LoVo (cell line): Measurements from ENCODE around the gene S100A2.

ENCODE experiments used
- DNase-seq: peaks from one replicate; pipeline ENCODE4 v3.0.0-alpha.2; 2016; ENCODE audit warnings: low spot score

S100A2 gene

DNA sequence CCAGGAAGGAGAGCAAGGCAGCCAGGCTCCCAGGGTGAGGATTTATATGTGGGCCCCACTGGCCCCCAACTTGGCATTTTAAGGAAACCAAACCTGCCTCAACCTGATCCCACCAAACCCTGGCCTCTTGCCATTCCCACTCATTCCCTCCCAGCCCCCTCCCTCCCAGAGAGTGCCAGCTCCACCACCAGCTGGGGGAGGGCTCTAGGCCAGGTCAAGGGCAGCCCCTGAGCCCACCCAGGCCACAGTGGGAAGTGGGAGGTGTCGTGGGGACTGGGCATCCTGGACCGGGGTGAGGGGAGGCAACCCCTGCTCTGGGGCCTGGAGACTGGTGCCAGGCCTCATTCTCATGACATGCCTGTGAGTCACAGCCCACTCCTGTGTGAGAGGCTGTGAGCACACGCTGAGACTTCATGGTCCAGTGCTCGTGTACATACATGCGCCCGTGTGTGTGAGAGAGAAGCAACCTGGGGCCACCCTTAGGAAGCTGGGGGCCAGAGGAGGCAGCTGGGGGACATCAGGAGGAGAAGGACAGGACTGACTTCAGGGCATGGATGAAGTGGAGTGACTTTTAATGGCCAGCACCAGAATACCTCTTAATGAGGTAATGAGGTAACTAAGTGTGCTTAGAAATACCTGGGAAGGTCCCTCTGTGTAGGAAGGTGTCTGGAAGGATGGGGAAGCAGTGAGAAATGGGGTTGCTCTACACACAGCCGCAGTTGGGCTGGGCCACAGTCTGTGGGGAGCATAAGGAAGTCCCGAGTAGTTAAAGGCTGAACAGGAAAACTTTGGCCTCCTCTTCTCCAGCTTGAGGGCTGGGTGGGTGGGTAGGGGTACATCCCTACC is at the start of gene S100A2:
TSS of gene S100A2 (minus strand) at position 316 of the 846 bp plus-strand sequence. CDS start 1,967 bp downstream, outside the sequence.
- DNase-seq, result peak; percentile 87

DNA sequence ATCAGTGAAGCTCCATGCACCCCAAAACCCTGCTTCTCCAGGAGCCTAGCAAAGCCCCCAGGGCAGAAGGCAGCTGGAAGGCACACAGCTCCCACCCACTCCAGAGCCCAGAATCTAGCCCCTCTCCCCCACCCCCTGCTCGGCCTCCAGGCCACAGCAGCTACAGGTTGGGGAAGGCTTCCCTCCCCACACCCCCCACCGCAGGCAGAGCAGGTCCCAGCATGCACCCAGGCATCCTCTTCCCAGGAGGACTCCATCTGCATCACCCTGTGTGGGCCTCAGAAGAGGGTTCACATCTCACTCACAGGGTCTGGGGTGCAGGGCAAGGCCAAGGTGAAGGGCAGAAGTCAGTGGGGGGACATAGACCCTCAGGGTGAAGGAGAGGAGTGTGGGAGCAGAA is 49.8 kb upstream of the S100A2 start:
- no peak for DNase-seq

DNA sequence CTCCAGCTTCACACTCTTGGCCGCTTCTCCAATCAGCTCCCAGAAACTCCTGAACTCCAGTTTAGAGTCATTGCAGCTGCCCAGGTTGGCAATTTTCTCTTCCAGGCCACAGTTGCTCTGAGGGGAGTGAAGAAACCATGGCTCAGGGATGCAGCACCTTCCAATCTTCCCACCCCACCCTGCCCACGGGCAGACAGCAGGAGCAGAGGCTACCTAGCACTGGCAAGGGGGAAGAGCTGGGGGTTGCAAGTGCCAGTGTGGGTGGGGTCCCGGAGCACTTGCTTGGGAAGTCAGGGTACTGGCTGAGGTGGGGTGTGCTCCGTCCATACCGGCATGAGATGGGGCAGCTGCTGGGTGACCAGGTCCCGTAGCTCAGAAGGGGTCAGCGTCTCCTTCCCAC is 49.3 kb upstream of the S100A2 start:
- DNase-seq, result no peak

DNA sequence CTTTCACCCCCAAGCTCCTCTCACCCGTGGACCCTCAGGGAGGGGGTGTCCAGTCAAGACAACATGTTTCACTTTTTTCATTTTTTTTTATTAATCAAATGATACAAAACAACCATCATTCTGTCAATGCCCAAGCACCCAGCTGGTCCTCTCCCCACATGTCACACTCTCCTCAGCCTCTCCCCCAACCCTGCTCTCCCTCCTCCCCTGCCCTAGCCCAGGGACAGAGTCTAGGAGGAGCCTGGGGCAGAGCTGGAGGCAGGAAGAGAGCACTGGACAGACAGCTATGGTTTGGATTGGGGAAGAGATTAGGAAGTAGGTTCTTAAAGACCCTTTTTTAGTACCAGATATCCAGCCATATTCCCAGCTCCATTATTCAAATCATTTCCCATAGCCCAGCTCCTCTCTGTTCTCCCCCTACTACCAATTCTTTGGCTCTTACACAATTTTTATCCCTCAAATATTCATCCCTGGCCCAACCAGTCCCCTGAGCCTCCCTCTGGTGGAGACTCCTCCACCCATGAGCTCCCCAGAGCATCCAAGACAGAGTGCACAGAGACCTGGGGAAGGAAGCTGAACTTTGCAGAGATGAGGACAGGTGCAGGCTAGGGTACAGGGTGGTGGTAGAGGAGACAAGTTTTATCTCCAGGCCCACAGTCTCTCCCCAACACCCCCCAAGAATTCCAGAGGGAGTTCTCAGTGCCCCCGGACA is 48.7 kb upstream of the S100A2 start:
- no peak for DNase-seq

DNA sequence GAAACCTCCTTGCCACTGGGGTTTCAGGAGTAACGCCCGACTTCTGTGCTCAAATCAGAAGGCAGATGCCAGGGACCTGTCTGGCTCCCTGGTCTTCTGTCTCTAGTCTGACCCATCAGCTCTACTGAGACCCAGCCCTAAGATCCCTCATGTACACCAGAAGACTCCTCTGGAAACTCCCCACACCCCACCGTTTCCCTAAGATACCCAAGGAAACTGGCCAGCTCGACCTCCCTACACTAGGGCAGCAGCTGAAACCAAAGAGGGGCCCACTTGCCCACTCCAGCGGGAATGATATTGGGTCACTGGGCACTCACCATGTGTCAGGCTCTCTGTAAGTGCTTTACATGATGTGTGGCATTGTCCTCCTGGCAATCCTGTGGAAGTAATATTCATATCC is 47.8 kb upstream of the S100A2 start:
- no peak for DNase-seq

DNA sequence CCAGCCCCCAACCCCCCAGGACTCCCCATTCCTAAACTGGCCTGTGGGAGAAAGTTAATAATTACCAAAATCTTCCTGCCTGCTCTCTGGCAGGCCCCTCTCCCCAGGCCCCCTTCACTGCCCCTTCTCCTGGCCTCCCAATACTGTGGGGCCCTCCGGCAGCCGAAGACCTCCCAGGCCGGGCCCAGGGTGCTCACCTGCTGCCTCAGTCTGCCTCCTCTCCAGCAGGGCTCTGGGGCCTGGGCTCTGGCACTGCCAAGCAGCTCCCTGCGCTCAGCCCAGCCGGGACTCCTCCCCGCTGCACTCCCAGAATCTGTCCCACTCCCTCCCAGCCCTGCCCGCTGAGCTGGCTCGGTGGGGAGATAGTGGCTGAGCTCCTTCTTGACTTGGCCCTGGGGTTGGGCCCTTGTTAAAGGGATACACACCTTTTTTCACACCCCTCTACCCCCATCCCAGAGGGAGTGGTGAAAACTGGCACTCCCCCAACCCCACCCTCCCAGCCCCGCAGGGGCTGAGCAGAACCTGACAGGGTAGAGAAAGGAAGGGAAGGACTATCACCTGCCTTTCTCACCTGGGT is 47.2 kb upstream of the S100A2 start, which contains the start of gene S100A16:
TSS of gene S100A16 (minus strand) at position 383 of the 577 bp plus-strand sequence. CDS start 4,986 bp downstream, outside the sequence.
- peak; percentile 90 for DNase-seq

DNA sequence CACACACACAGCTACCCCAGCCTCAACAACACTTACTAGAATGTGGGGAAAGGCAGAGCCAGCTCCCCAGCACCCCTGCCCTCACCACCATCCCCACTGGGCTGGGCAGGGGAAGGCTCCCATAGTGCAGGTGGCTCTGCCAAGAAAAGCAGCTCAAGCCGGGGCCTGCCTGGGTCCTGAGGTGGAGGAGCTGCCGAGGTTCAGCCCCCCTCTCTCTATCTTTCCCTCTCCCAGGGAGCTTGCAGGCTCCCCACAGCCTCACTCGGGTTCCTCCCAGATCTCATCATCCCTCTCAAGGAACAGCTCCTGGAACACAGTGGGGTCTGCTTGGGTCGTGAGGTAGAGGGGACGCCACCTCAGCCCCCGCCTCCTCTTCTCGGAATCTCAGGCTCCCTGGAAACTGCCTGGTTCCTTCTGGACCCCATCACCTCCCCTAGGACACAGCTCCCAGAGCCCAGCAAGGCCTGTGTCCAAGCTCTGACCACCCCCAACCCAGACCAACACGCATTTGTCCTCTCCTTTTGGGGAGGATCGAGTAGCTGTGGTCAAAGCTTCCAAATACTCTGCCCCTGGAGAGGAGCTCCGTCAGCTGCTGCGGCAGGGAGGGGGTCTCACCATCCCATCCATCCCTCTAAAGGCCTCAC is 46.6 kb upstream of the S100A2 start:
- no peak for DNase-seq

DNA sequence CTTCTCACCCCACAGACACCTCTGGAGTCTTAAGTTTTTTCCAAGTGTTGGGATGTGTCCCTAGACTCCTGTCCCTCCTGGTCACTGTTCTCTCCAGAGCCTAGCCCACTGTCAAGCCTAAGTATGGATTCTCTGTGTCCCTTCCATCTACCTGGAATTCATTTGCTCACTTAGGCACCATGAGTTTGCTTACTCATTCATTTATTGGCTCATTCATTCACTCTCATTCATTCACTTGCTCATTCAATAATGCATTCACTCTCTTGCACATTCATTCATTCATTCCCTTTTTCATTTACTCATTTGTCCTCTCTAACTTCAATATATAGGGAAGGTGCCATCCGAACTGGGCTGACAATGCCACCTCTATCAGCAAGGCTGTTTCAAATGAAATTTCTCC is 45.7 kb upstream of the S100A2 start:
- no peak for DNase-seq

DNA sequence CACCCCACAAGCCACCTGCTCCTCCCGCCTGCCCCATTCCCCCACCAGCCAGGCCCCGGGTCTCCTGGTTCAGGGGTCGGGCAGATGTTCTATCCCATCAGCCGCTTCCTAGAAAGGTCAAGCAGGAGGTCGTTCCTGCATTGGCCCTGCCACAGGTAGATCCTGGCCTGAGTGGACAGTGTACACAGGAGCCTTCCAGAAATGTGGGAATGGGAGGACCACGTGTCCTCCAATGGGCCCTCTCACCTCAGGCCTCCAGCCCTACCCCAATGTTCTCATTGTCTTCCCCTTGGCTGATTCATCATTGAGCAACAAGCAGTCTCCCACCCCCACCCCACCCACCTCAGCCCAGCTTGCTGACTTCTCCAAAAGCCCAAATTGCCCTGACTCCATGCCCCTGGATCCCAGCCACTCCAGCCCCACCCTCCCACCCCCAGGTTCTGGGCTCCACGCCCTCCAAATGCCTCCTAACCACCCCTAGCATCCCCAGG is 45.2 kb upstream of the S100A2 start:
- peak; percentile 51 for DNase-seq

DNA sequence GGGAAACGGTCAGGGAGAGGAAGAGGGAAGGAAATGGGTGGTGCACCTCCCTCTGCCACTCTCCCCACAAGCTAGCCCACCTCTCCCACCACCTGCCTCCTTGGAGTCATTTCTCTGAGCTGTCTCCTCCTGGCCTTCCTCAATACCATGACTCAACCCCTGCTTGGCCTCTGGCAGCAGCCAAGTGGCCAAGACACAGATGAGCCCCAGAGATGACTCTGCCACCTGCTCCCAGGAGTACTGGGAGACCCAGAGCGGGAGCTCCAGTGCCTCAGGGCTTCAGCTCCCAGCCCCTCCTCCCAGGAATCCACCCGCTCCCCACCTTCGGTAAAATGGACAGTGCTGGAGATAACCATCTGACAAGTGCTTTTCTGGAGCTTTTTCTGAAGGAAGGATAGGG is 44.7 kb upstream of the S100A2 start:
- DNase-seq, result peak; percentile 31

DNA sequence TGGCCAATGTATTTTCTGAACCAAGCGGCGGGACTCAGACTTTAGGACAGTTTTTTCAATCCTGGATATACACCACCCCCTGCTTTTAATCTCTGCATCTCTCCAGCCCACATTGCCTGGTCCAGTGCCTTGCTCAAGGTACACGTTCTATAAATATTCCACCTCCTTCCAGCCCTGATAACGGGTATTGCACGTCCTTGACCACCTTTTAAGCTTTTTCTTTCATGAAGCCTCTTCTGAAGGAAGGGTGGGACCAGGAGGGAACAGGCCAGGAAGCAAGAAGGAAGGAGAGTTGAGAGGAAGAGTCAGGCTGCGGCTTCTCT is 43.9 kb upstream of the S100A2 start:
- no peak for DNase-seq

DNA sequence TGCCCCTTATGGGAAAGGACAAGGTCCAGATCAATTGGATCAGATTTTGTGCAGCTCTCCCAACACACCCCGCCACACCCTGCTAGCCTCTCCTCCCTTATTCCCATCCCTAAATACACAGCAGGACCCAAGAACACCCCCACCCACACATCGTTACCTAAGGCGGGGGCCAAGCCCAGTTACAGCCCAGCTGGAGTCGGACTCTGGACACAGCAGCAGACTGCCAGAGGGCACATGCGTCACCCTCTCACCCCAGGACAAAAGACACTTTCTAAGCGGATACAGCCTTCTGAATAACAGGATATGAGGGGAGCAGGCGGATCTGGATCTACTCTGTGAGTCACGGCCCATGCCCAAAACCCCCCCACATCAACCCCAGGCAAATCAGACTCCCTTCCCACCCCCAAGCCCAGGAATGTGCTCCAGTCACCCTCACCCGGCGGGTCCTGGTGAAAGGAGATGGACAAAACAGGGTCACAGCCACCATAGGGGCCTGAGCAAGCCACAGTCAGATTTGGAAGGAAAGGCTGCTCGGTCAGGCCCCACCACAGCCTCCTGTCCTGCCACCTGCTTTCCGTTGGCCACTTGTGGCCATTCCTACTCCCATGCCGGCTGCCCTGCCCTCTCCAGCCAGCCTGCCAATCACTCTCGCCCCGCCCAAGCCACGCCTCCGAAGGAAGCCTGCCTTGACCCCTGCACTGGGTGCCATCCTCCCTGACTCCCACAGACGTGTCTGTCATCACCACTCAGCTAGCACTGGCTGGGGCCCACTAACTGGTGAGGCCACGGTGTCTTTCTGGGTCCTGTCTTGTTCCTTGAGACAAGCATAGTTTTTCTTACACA is 43.3 kb upstream of the S100A2 start:
- peak; percentile 68 for DNase-seq

DNA sequence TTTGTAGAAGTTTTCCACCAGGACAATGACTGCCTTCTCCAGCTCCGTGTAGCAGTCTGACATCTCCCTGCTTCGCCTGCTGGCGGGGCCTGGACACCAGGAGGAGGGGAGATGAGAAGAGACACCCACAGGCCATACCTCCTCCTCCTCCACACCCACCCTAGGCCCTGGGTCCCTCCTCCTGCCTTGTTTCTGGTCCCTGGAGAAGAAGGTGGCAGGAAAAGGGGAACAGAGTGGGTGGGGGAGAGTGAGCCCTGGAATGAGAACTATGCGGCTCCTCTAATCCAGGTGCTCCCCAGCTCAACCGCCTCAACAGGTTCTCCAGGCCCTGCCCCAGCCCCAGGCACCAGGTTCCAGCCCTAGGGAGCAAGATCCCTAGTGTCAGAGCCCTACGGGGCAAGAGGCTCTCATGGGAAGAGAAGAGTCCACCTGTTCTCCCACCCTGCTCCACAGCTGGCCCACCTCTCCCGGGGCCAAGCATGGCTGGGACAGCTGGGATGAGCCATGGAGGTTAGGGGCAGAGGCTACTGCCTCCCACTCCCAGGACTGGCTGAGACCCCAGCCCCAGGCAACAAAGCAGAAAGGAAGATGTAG is 42.5 kb upstream of the S100A2 start:
- DNase-seq, result no peak

DNA sequence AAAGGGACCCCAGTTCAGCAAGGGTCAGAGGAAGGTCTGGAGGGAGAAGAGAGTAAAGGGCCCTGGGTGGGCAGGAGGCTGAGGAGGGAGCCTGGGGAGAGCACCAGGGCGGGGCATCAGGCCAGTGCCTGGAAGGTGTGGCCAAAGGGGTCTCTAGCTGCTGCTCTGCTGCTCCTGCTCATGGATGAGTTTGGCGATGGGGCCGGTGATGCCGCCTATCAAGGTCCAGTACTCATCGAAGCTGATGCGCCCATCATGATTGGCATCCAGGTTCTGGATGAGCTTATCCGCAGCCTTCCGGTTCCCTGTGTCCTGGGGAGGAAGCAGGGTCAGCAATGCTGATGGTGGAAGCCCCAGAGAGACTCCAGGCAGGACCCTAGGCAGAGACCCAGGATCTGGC is 41.7 kb upstream of the S100A2 start:
- DNase-seq, result no peak

DNA sequence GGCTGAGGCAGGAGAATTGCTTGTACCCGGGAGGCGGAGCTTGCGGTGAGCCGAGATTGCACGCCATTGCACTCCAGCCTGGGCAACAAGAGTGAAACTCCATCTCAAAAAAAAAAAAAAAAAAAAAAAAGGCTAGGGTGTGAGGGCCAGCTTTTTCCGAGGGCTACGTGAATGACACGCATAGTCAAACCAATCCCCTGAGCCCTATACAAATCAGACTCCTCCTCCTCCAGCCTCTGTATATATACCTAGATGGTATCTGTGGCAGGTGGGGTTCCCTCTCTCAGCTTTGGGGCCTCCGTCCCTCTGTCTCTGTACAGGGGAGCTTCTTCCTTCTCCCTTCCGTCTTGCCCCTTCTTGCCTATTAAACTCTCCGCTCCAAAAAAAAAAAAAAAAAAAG is 40.5 kb upstream of the S100A2 start:
- no peak for DNase-seq

DNA sequence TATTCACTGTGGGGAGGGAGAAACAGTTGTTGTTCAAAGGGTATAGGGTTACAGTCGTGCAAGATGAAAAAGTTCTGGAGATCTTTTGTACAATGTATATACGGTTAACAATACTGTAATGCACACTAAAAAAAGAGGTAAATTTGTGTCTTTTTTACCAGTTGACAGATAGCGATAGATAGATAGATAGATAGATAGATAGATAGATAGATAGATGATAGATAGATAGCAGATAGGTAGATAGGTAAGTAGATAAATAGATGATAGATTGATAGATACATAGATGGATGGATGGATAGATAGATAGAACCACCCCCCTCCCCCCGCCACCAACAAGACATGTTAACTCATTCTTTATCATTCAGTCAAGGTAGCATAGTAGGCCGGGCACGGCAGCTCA is 37.1 kb upstream of the S100A2 start:
- no peak for DNase-seq

DNA sequence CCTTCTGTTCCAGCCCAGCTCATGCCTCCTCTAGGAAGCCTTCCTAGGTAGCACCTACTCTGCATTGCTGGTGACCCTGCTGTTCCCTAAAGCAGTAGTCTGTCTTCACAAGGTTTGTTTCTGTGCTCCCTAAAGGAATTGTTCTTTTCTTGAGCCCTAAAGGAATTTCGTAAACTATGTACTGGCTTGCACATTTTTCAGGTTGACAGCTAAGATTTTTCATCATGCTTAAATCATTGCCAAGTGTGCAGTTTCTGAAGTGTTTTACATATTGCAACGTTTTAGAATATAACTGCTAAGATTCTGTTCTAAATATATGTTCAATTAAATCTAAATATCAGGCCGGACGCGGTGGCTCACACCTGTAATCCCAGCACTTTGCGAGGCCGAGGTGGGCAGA is 34.2 kb upstream of the S100A2 start:
- DNase-seq, result no peak

DNA sequence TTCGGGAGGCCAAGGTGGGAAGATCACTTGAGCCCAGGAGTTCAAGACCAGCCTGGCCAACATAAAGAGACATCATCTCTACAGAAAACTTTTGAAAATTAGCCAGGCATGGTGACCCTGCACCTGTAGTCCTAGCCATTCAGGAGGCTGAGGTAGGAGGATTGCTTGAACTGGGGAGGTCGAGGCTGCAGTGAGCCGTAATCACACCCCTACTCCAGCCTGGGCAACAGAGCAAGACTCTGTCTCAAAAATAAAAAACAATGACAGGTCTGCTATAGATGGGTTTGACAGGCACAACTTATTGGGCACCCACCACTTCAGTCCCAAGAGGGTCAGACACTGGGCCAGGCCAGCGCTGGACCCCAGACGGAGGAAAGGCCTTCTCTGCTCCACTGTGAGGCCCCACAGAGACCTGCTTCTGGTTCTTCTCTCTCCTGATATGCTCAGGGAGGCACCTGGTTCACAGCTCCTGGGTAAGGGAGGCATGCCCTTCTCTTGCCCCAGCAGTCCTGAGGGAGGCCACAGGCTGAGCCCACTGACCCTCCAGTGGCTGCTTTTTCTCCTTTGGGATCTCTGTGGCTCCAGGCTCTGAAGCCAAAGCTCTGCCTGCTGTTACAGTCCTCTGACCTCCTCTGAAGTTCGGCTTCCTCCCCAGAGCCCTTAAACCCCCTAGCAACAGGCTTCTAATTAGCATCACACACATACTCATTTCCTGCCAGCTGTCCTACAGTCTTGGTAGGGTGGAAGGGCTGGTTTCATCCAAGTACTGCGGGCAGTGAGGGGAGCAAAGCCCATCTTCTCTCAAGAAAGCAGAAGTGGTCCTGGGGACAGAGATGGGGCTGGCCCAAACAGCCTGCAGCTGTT is 32.9 kb upstream of the S100A2 start:
- DNase-seq, result no peak

DNA sequence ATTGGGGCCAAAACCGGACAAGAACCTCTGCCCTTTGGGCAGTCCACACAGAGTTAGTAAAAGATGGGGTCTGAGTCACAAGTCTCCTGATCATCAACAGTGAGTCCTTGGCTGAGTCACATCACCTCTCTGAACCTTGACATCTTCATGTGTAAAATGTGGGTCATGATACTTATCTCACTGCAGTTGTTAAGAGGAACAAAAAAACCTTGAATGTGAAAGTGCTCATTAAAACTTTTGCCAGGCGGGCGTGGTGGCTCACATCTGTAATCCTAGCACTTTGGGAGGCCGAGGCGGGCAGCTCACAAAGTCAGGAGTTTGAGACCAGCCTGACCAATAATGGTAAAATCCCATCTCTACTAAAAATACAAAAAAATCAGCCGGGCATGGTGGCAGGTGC is 31.6 kb upstream of the S100A2 start:
- peak; percentile 52 for DNase-seq

DNA sequence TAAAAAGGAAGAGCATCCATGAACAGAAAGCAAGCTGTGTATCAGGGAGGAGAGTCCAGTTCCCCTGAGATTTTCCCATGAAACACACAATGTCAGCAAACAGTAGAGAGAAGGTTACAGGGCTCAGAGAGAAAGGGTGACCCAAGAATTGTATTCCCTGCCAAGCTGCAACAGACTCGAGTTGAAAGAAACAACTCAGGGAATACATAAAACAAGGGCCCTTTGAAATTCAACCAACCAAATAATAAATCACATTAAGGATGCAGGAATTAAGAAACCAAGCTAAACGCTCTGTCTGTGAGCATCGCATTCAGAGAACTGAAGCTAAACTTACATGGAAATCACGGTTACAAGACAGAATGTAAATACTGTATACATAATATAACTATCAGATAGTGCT is 27.1 kb upstream of the S100A2 start:
- no peak for DNase-seq
